Measurements from ENCODE around the gene SRSF9.
"Not testable (repeated sequence)": the region's sequence is repeated elsewhere in the genome, so short reads cannot be mapped to it uniquely, and the experiment has no call there.

SRSF9 gene

GRCh38 chr12:120469450-120470149 lies at the start of gene SRSF9:
TSS of gene SRSF9 (minus strand) at chr12:120469748. CDS start at chr12:120469609, 139 bp downstream.
- peak; percentile 97 to 98 for DNase-seq

- DNase-seq: not testable (repeated sequence)
These were observed 49.8 kb upstream of the SRSF9 start for GRCh38 chr12:120519324-120519723.

- no peak for DNase-seq
These were observed 45.9 kb upstream of the SRSF9 start for GRCh38 chr12:120515496-120515895.

GRCh38 chr12:120514002-120514401 lies 44.5 kb upstream of the SRSF9 start:
- no peak for DNase-seq

- no peak for DNase-seq
These were observed 39.0 kb upstream of the SRSF9 start for GRCh38 chr12:120508537-120508936.

GRCh38 chr12:120504587-120504986 lies 35.0 kb upstream of the SRSF9 start:
- DNase-seq: no peak

GRCh38 chr12:120500581-120500980 lies 31.0 kb upstream of the SRSF9 start:
- no peak for DNase-seq

GRCh38 chr12:120498870-120499515 lies 29.4 kb upstream of the SRSF9 start:
- DNase-seq: no peak

GRCh38 chr12:120497524-120498150 lies 28.1 kb upstream of the SRSF9 start:
- DNase-seq: no peak

GRCh38 chr12:120496413-120497340 lies 27.1 kb upstream of the SRSF9 start:
- DNase-seq: peak; percentile 53 to 55

- DNase-seq: peak; percentile 99
These were observed 26.3 kb upstream of the SRSF9 start, which contains the start of gene DYNLL1 for GRCh38 chr12:120495731-120496412. TSS of gene DYNLL1 (plus strand) at chr12:120496113. CDS start at chr12:120496422, 309 bp downstream.

GRCh38 chr12:120495186-120495730 lies 25.7 kb upstream of the SRSF9 start:
- no peak for DNase-seq

GRCh38 chr12:120490833-120491512 lies 21.4 kb upstream of the SRSF9 start:
- no peak for DNase-seq

GRCh38 chr12:120490325-120490724 lies 20.8 kb upstream of the SRSF9 start:
- no peak for DNase-seq

- no peak for DNase-seq
These were observed 19.5 kb upstream of the SRSF9 start for GRCh38 chr12:120489018-120489417.

GRCh38 chr12:120488057-120488640 lies 18.6 kb upstream of the SRSF9 start:
- no peak for DNase-seq

- DNase-seq: not testable (repeated sequence)
These were observed 18.0 kb upstream of the SRSF9 start for GRCh38 chr12:120487552-120487951.

- no peak for DNase-seq
These were observed 16.7 kb upstream of the SRSF9 start for GRCh38 chr12:120485961-120486881.

GRCh38 chr12:120483621-120484020 lies 14.1 kb upstream of the SRSF9 start:
- no peak for DNase-seq

Measured in stimulated activated CD4-positive, alpha-beta T cell treated with anti-CD3 and anti-CD28 coated beads, Interleukin-2, amount 100 ng/mL, for 24 hours (primary cell).